Activated CD4-positive, alpha-beta T cell treated with anti-CD3 and anti-CD28 coated beads, Interleukin-10, Interleukin-2, amounts not matched to agents 100 ng/mL and 50 ng/mL, durations not matched to agents 16 hours and 8 hours (primary cell): ENCODE measurements around the gene SUPT20H.
"Not testable (repeated sequence)": the region's sequence is repeated elsewhere in the genome, so short reads cannot be mapped to it uniquely, and the experiment has no call there.

Experiments
- DNase-seq: peaks from one replicate; pipeline ENCODE4 v3.0.0-alpha.2; 2020

Gene SUPT20H

GRCh38 chr13:37068962-37069361 lies 9.5 kb upstream of the SUPT20H start:
- DNase-seq: no peak

GRCh38 chr13:37067874-37068273 lies 8.4 kb upstream of the SUPT20H start:
- no peak for DNase-seq

GRCh38 chr13:37065890-37066526 lies 6.5 kb upstream of the SUPT20H start:
- DNase-seq: no peak

- DNase-seq: no peak
These were observed 332 bp upstream of the SUPT20H start for GRCh38 chr13:37059848-37060192.

- DNase-seq: not testable (repeated sequence)
These were observed 3.3 kb downstream of the SUPT20H start for GRCh38 chr13:37056228-37056627.

- DNase-seq: not testable (repeated sequence)
These were observed 6.4 kb downstream of the SUPT20H start for GRCh38 chr13:37053111-37053510.

GRCh38 chr13:37049810-37050209 lies 9.7 kb downstream of the SUPT20H start:
- DNase-seq: no peak

- no peak for DNase-seq
These were observed 11.6 kb downstream of the SUPT20H start for GRCh38 chr13:37047846-37048245.

- no peak for DNase-seq
These were observed 12.5 kb downstream of the SUPT20H start for GRCh38 chr13:37047032-37047431.

- DNase-seq: no peak
These were observed 13.4 kb downstream of the SUPT20H start for GRCh38 chr13:37046062-37046461.

- no peak for DNase-seq
These were observed 18.7 kb downstream of the SUPT20H start for GRCh38 chr13:37040789-37041188.

- no peak for DNase-seq
These were observed 19.6 kb downstream of the SUPT20H start for GRCh38 chr13:37039896-37040295.

GRCh38 chr13:37037241-37037640 lies 22.2 kb downstream of the SUPT20H start:
- DNase-seq: no peak

GRCh38 chr13:37029617-37030016 lies 29.9 kb downstream of the SUPT20H start:
- DNase-seq: no peak

GRCh38 chr13:37027639-37028038 lies 31.8 kb downstream of the SUPT20H start:
- no peak for DNase-seq

GRCh38 chr13:37026771-37027170 lies 32.7 kb downstream of the SUPT20H start:
- no peak for DNase-seq

GRCh38 chr13:37023871-37024270 lies 35.6 kb downstream of the SUPT20H start:
- DNase-seq: no peak

GRCh38 chr13:37014609-37015008 lies 44.9 kb downstream of the SUPT20H start:
- DNase-seq: no peak

- DNase-seq: no peak
These were observed 47.7 kb downstream of the SUPT20H start for GRCh38 chr13:37011788-37012187.

- DNase-seq: no peak
These were observed 48.5 kb downstream of the SUPT20H start for GRCh38 chr13:37011002-37011401.

GRCh38 chr13:37010424-37010823 lies 49.1 kb downstream of the SUPT20H start:
- DNase-seq: no peak

GRCh38 chr13:37009692-37010091 lies 49.8 kb downstream of the SUPT20H start:
- no peak for DNase-seq

GRCh38 chr13:37001921-37002250 lies 57.6 kb downstream of the SUPT20H start:
- DNase-seq: no peak

- peak; percentile 94 for DNase-seq
These were observed 60.3 kb downstream of the SUPT20H start, which contains the start of gene ALG5 for GRCh38 chr13:36999054-36999714. TSS of gene ALG5 (minus strand) at chr13:36999340. CDS start at chr13:36999300, 40 bp downstream.

GRCh38 chr13:36998624-36999041 lies 60.9 kb downstream of the SUPT20H start:
- DNase-seq: peak; percentile 13
